KOPT-K1 (cell line): Measurements from ENCODE around the gene OR2D3.
"Not testable (repeated sequence)": the region's sequence is repeated elsewhere in the genome, so short reads cannot be mapped to it uniquely, and the experiment has no call there.

ENCODE experiments used
- H3K27ac ChIP-seq: fragments of 200-600 bp; sonication (generic); 2 replicates; pipeline ENCODE4 v1.5.1; 2016; ENCODE audit warnings: antibody characterized with exemption, mild to moderate bottlenecking, low read depth, low read length; ENCODE audit not compliant: poor library complexity, severe bottlenecking
- H3K36me3 ChIP-seq: fragments of 200-600 bp; sonication (generic); 2 replicates; pipeline ENCODE4 v1.5.1; 2017; ENCODE audit warnings: antibody characterized with exemption, mild to moderate bottlenecking, low read length, moderate library complexity; ENCODE audit not compliant: insufficient read depth
- H3K9me3 ChIP-seq: fragments of 200-600 bp; sonication (generic); 2 replicates; pipeline ENCODE4 v1.5.1; 2017; ENCODE audit warnings: antibody characterized with exemption, low read length, mild to moderate bottlenecking; ENCODE audit not compliant: insufficient read depth, poor library complexity, severe bottlenecking

OR2D3 gene

DNA sequence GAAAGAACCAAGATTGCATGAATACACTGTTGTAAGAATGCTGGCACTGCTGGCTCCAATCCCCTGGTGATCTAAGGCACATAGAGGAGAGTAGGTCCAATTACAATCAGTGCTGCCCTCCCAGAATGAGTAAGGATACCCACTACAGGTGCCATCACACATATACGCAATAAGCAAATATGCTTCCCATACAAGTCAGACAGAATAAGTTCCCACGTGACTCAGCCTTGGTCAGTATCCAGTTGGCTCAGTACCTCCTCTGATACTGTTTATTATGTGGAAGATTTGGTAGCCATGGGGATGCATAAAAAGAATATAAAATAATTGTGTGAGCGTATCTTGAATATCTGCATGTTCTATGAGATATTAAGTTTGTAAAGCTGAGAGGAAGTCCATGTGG is 8.9 kb upstream of the OR2D3 start:
- H3K36me3 ChIP-seq: no peaks in the 10 kb centered on the region
- no peak overlapping the region for H3K27ac ChIP-seq
- H3K9me3 ChIP-seq: no peaks in the 10 kb centered on the region

- H3K9me3 ChIP-seq: no peaks in the 10 kb centered on the region
- no peak overlapping the region for H3K27ac ChIP-seq
- H3K36me3 ChIP-seq: no peaks in the 10 kb centered on the region
Observed at GRCh38 chr11:6919698-6920097, 1.1 kb upstream of the OR2D3 start.

- no peaks in the 10 kb centered on the region for H3K9me3 ChIP-seq
- no peak overlapping the region for H3K27ac ChIP-seq
- H3K36me3 ChIP-seq: no peaks in the 10 kb centered on the region
Observed at GRCh38 chr11:6925007-6925577, 4.3 kb downstream of the OR2D3 start.

GRCh38 chr11:6925636-6926207 is 4.9 kb downstream of the OR2D3 start:
- H3K9me3 ChIP-seq: no peaks in the 10 kb centered on the region
- H3K27ac ChIP-seq: peak overlapping the region; percentile 77
- no peaks in the 10 kb centered on the region for H3K36me3 ChIP-seq

- Histone ChIP-seq H3K9me3 (no peaks in the 10 kb centered on the region), H3K27ac (peak within 1 kb of the TSS; percentile 77), H3K36me3 (no peaks in the 10 kb centered on the region)
Observed at GRCh38 chr11:6926208-6927029, 5.6 kb downstream of the OR2D3 start, which contains the start of gene ZNF215. Gene ZNF215, plus strand, starts transcription at chr11:6926426. Its CDS starts 5,847 bp downstream, at chr11:6932273.

DNA sequence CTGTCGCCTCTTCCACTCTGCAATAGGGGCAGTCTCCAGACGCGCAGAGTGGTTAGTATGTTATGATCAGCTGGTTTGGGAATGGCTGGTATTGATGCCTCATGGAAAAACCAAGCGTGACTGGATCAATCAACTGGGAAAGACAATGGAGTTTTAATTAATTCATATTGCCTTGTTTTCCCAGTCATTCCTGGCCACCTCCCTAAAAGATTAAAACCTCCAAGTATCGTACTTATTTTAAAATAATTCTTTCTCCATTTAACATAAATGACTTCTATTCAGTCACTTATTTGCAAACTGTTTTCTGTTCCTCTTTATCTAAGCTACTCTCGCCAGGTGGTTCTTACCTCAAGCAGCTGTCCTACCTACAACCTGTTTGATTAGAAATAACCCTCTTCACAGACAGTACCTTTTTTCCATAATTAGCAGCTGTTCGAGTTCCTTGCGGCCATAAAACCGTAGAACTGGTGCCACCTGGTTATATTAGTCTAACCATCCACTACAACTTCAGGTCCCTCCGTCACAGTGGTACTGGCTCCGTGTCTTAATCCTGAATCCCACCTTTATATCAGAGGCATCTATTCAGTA is 6.3 kb downstream of the OR2D3 start:
- Histone ChIP-seq H3K9me3 (no peaks in the 10 kb centered on the region), H3K36me3 (no peaks in the 10 kb centered on the region), H3K27ac (peak overlapping the region; percentile 77)

DNA sequence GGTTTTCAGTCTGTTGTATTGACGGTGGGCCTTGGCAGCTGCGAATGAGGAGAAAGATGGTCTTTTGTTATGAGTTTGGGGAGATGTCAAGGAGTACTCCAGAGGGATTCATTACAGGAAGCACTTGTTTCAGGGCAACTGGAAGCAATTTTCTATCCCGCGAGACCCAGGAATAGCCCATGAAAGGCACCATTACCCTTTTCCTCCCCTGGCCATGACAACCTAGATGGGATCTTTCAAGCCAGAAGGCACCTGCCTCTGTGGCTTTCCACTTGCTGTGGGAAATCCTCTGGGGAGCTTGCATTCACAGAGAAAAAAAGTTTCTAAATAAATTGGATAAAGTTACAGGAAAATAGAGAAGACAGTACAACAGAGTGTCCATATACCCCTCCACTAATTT is 8.1 kb downstream of the OR2D3 start:
- peaks cover 6% of the 10 kb centered on the region for H3K36me3 ChIP-seq
- no peak overlapping the region for H3K27ac ChIP-seq

GRCh38 chr11:6931146-6931713 is 10.4 kb downstream of the OR2D3 start:
- Histone ChIP-seq H3K36me3 (peaks cover 27% of the 10 kb centered on the region), H3K9me3 (no peaks in the 10 kb centered on the region), H3K27ac (peak overlapping the region; percentile 60)

More for the DNA sequence above, 8.1 kb downstream of the OR2D3 start:
- H3K9me3 ChIP-seq: no peaks in the 10 kb centered on the region

- peak overlapping the region; percentile 60 for H3K27ac ChIP-seq
- no peaks in the 10 kb centered on the region for H3K9me3 ChIP-seq
- peaks cover 29% of the 10 kb centered on the region for H3K36me3 ChIP-seq
Observed at GRCh38 chr11:6932145-6932544, 11.3 kb downstream of the OR2D3 start.

GRCh38 chr11:6941970-6942369 is 21.2 kb downstream of the OR2D3 start:
- H3K27ac ChIP-seq: no peak overlapping the region
- H3K9me3 ChIP-seq: no peaks in the 10 kb centered on the region
- H3K36me3 ChIP-seq: peaks cover 33% of the 10 kb centered on the region

GRCh38 chr11:6943131-6943530 is 22.3 kb downstream of the OR2D3 start:
- Histone ChIP-seq H3K9me3 (no peaks in the 10 kb centered on the region), H3K36me3 (peaks cover 43% of the 10 kb centered on the region), H3K27ac (no peak overlapping the region)

DNA sequence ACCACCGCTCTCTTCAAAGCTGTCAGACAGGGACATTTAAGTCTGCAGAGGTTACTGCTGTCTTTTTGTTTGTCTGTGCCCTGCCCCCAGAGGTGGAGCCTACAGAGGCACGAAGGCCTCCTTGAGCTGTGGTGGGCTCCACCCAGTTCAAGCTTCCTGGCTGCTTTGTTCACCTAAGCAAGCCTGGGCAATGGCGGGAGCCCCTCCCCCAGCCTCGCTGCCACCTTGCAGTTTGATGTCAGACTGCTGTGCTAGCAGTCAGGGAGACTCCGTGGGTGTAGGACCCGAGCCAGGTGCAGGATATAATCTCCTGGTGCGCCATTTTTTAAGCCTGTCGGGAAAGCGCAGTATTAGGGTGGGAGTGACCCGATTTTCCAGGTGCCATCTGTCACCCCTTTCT is 33.4 kb downstream of the OR2D3 start:
- H3K9me3 ChIP-seq, H3K27ac ChIP-seq: not testable (repeated sequence)
- peaks cover 32% of the 10 kb centered on the region for H3K36me3 ChIP-seq

GRCh38 chr11:6962141-6962540 is 41.3 kb downstream of the OR2D3 start:
- Histone ChIP-seq H3K36me3 (peaks cover 25% of the 10 kb centered on the region; the same call in 1 of the 2 replicates), H3K27ac (no peak overlapping the region), H3K9me3 (no peaks in the 10 kb centered on the region)

- Histone ChIP-seq H3K36me3 (peaks cover 21% of the 10 kb centered on the region; the same call in 1 of the 2 replicates), H3K27ac (no peak overlapping the region), H3K9me3 (no peaks in the 10 kb centered on the region)
Observed at GRCh38 chr11:6962673-6963072, 41.9 kb downstream of the OR2D3 start.

GRCh38 chr11:6968816-6969215 is 48.0 kb downstream of the OR2D3 start:
- H3K27ac ChIP-seq: no peak overlapping the region
- H3K36me3 ChIP-seq: no peaks in the 10 kb centered on the region
- H3K9me3 ChIP-seq: no peaks in the 10 kb centered on the region
